ENCODE data around the gene C9orf153.

The C9orf153 gene

GRCh38 chr9:86286278-86286677 is 26.8 kb upstream of the C9orf153 start:
- Histone ChIP-seq H3K4me1 (ENCODE audit: control insufficient read depth, insufficient read depth, low read length) (peaks cover 4% of the 10 kb centered on the region), H3K27me3 (ENCODE audit: control insufficient read depth, insufficient read depth, low read length) (no peaks in the 10 kb centered on the region), H3K9me3 (ENCODE audit: control insufficient read depth, insufficient read depth, low read length) (no peaks in the 10 kb centered on the region), H3K27ac (ENCODE audit: low read length) (no peak overlapping the region), H3K4me3 (ENCODE audit: low read length) (no peak overlapping the region), H3K36me3 (ENCODE audit: control insufficient read depth, insufficient read depth, low read length) (no peaks in the 10 kb centered on the region)
- no peak for DNase-seq (ENCODE audit: low read depth, low spot score)
- no CpG with 5 or more reads among the region's 3 CpGs for WGBS (ENCODE audit: insufficient coverage, insufficient read length)

- no CpG with 5 or more reads among the region's 2 CpGs for WGBS (ENCODE audit: insufficient coverage, insufficient read length)
- no peaks in the 10 kb centered on the region for H3K36me3 ChIP-seq (ENCODE audit: control insufficient read depth, insufficient read depth, low read length)
- no peaks in the 10 kb centered on the region for H3K27me3 ChIP-seq (ENCODE audit: control insufficient read depth, insufficient read depth, low read length)
- no peak for DNase-seq (ENCODE audit: low read depth, low spot score)
- H3K27ac ChIP-seq (ENCODE audit: low read length): no peak overlapping the region
- no peaks in the 10 kb centered on the region for H3K9me3 ChIP-seq (ENCODE audit: control insufficient read depth, insufficient read depth, low read length)
- H3K4me1 ChIP-seq (ENCODE audit: control insufficient read depth, insufficient read depth, low read length): peaks cover 5% of the 10 kb centered on the region
- no peak overlapping the region for H3K4me3 ChIP-seq (ENCODE audit: low read length)
Measured at GRCh38 chr9:86285261-86285660, 25.8 kb upstream of the C9orf153 start.

GRCh38 chr9:86282979-86283535 is 23.6 kb upstream of the C9orf153 start:
- Histone ChIP-seq H3K27ac (ENCODE audit: low read length) (no peak overlapping the region), H3K9me3 (ENCODE audit: control insufficient read depth, insufficient read depth, low read length) (no peaks in the 10 kb centered on the region), H3K4me1 (ENCODE audit: control insufficient read depth, insufficient read depth, low read length) (peaks cover 5% of the 10 kb centered on the region), H3K36me3 (ENCODE audit: control insufficient read depth, insufficient read depth, low read length) (peaks cover 2% of the 10 kb centered on the region; the same call in 1 of the 2 replicates), H3K27me3 (ENCODE audit: control insufficient read depth, insufficient read depth, low read length) (no peaks in the 10 kb centered on the region), H3K4me3 (ENCODE audit: low read length) (peak overlapping the region; percentile 98; the same call in 1 of the 2 replicates)
- WGBS (ENCODE audit: insufficient coverage, insufficient read length): no CpG with 5 or more reads among the region's 12 CpGs
- no peak for DNase-seq (ENCODE audit: low read depth, low spot score)

- H3K4me1 ChIP-seq (ENCODE audit: control insufficient read depth, insufficient read depth, low read length): peaks cover 5% of the 10 kb centered on the region
- WGBS (ENCODE audit: insufficient coverage, insufficient read length): no CpG with 5 or more reads among the region's 101 CpGs
- H3K27ac ChIP-seq (ENCODE audit: low read length): no peak within 1 kb of the TSS
- no peaks in the 10 kb centered on the region for H3K27me3 ChIP-seq (ENCODE audit: control insufficient read depth, insufficient read depth, low read length)
- H3K4me3 ChIP-seq (ENCODE audit: low read length): peak within 1 kb of the TSS; percentile 98
- peak; percentile 83 for DNase-seq (ENCODE audit: low read depth, low spot score)
- no peaks in the 10 kb centered on the region for H3K9me3 ChIP-seq (ENCODE audit: control insufficient read depth, insufficient read depth, low read length)
- H3K36me3 ChIP-seq (ENCODE audit: control insufficient read depth, insufficient read depth, low read length): peaks cover 2% of the 10 kb centered on the region; the same call in 1 of the 2 replicates
Measured at GRCh38 chr9:86282077-86282978, 22.9 kb upstream of the C9orf153 start, which contains the start of gene ISCA1. TSS of gene ISCA1 (minus strand) at chr9:86282538. CDS start at chr9:86282458, 80 bp downstream.

GRCh38 chr9:86281593-86282076 is 22.2 kb upstream of the C9orf153 start:
- no peak for DNase-seq (ENCODE audit: low read depth, low spot score)
- peaks cover 5% of the 10 kb centered on the region for H3K4me1 ChIP-seq (ENCODE audit: control insufficient read depth, insufficient read depth, low read length)
- H3K27ac ChIP-seq (ENCODE audit: low read length): no peak overlapping the region
- no CpG with 5 or more reads among the region's 31 CpGs for WGBS (ENCODE audit: insufficient coverage, insufficient read length)
- no peaks in the 10 kb centered on the region for H3K27me3 ChIP-seq (ENCODE audit: control insufficient read depth, insufficient read depth, low read length)
- peak overlapping the region; percentile 98 for H3K4me3 ChIP-seq (ENCODE audit: low read length)
- no peaks in the 10 kb centered on the region for H3K9me3 ChIP-seq (ENCODE audit: control insufficient read depth, insufficient read depth, low read length)
- peaks cover 2% of the 10 kb centered on the region; the same call in 1 of the 2 replicates for H3K36me3 ChIP-seq (ENCODE audit: control insufficient read depth, insufficient read depth, low read length)

GRCh38 chr9:86280580-86280979 is 21.1 kb upstream of the C9orf153 start:
- no peak for DNase-seq (ENCODE audit: low read depth, low spot score)
- Histone ChIP-seq H3K27ac (ENCODE audit: low read length) (no peak overlapping the region), H3K4me3 (ENCODE audit: low read length) (no peak overlapping the region), H3K4me1 (ENCODE audit: control insufficient read depth, insufficient read depth, low read length) (peaks cover 5% of the 10 kb centered on the region), H3K27me3 (ENCODE audit: control insufficient read depth, insufficient read depth, low read length) (no peaks in the 10 kb centered on the region), H3K36me3 (ENCODE audit: control insufficient read depth, insufficient read depth, low read length) (peaks cover 2% of the 10 kb centered on the region; the same call in 1 of the 2 replicates), H3K9me3 (ENCODE audit: control insufficient read depth, insufficient read depth, low read length) (no peaks in the 10 kb centered on the region)
- no CpG with 5 or more reads among the region's 7 CpGs for WGBS (ENCODE audit: insufficient coverage, insufficient read length)

GRCh38 chr9:86279839-86280238 is 20.4 kb upstream of the C9orf153 start:
- no peaks in the 10 kb centered on the region for H3K9me3 ChIP-seq (ENCODE audit: control insufficient read depth, insufficient read depth, low read length)
- WGBS (ENCODE audit: insufficient coverage, insufficient read length): no CpG with 5 or more reads among the region's 3 CpGs
- no peak overlapping the region for H3K4me3 ChIP-seq (ENCODE audit: low read length)
- H3K27ac ChIP-seq (ENCODE audit: low read length): no peak overlapping the region
- peaks cover 5% of the 10 kb centered on the region for H3K4me1 ChIP-seq (ENCODE audit: control insufficient read depth, insufficient read depth, low read length)
- peaks cover 2% of the 10 kb centered on the region; the same call in 1 of the 2 replicates for H3K36me3 ChIP-seq (ENCODE audit: control insufficient read depth, insufficient read depth, low read length)
- DNase-seq (ENCODE audit: low read depth, low spot score): no peak
- H3K27me3 ChIP-seq (ENCODE audit: control insufficient read depth, insufficient read depth, low read length): no peaks in the 10 kb centered on the region

- Histone ChIP-seq H3K36me3 (ENCODE audit: control insufficient read depth, insufficient read depth, low read length) (peaks cover 4% of the 10 kb centered on the region; the same call in 1 of the 2 replicates), H3K4me3 (ENCODE audit: low read length) (no peak overlapping the region), H3K27ac (ENCODE audit: low read length) (no peak overlapping the region), H3K4me1 (ENCODE audit: control insufficient read depth, insufficient read depth, low read length) (0 out of 2 replicates have a peak, but pooled peaks cover 1% of the 10 kb centered on the region), H3K9me3 (ENCODE audit: control insufficient read depth, insufficient read depth, low read length) (no peaks in the 10 kb centered on the region), H3K27me3 (ENCODE audit: control insufficient read depth, insufficient read depth, low read length) (no peaks in the 10 kb centered on the region)
- DNase-seq (ENCODE audit: low read depth, low spot score): no peak
- WGBS (ENCODE audit: insufficient coverage, insufficient read length): no CpG with 5 or more reads among the region's 1 CpG
Measured at GRCh38 chr9:86277072-86277471, 17.6 kb upstream of the C9orf153 start.

- WGBS (ENCODE audit: insufficient coverage, insufficient read length): no CpG with 5 or more reads among the region's 3 CpGs
- Histone ChIP-seq H3K27ac (ENCODE audit: low read length) (no peak overlapping the region), H3K36me3 (ENCODE audit: control insufficient read depth, insufficient read depth, low read length) (peaks cover 8% of the 10 kb centered on the region; the same call in 1 of the 2 replicates), H3K4me3 (ENCODE audit: low read length) (no peak overlapping the region), H3K27me3 (ENCODE audit: control insufficient read depth, insufficient read depth, low read length) (no peaks in the 10 kb centered on the region), H3K4me1 (ENCODE audit: control insufficient read depth, insufficient read depth, low read length) (0 out of 2 replicates have a peak, but pooled peaks cover 1% of the 10 kb centered on the region), H3K9me3 (ENCODE audit: control insufficient read depth, insufficient read depth, low read length) (no peaks in the 10 kb centered on the region)
- DNase-seq (ENCODE audit: low read depth, low spot score): no peak
Measured at GRCh38 chr9:86275962-86276361, 16.5 kb upstream of the C9orf153 start.

GRCh38 chr9:86274821-86275643 is 15.6 kb upstream of the C9orf153 start:
- H3K4me1 ChIP-seq (ENCODE audit: control insufficient read depth, insufficient read depth, low read length): no peaks in the 10 kb centered on the region
- no CpG with 5 or more reads among the region's 7 CpGs for WGBS (ENCODE audit: insufficient coverage, insufficient read length)
- H3K36me3 ChIP-seq (ENCODE audit: control insufficient read depth, insufficient read depth, low read length): peaks cover 8% of the 10 kb centered on the region; the same call in 1 of the 2 replicates
- no peaks in the 10 kb centered on the region for H3K27me3 ChIP-seq (ENCODE audit: control insufficient read depth, insufficient read depth, low read length)
- H3K9me3 ChIP-seq (ENCODE audit: control insufficient read depth, insufficient read depth, low read length): no peaks in the 10 kb centered on the region
- H3K4me3 ChIP-seq (ENCODE audit: low read length): no peak overlapping the region
- no peak overlapping the region for H3K27ac ChIP-seq (ENCODE audit: low read length)
- DNase-seq (ENCODE audit: low read depth, low spot score): no peak

All from iPS DF 6.9 (cell line).